ENCODE results near the gene OBP2A.
"Not testable (repeated sequence)": the region's sequence is repeated elsewhere in the genome, so short reads cannot be mapped to it uniquely, and the experiment has no call there.

The OBP2A gene

GRCh38 chr9:135526089-135526729 lies 19.7 kb upstream of the OBP2A start:
- no peak for DNase-seq (ENCODE audit: low read depth, low spot score)

DNA sequence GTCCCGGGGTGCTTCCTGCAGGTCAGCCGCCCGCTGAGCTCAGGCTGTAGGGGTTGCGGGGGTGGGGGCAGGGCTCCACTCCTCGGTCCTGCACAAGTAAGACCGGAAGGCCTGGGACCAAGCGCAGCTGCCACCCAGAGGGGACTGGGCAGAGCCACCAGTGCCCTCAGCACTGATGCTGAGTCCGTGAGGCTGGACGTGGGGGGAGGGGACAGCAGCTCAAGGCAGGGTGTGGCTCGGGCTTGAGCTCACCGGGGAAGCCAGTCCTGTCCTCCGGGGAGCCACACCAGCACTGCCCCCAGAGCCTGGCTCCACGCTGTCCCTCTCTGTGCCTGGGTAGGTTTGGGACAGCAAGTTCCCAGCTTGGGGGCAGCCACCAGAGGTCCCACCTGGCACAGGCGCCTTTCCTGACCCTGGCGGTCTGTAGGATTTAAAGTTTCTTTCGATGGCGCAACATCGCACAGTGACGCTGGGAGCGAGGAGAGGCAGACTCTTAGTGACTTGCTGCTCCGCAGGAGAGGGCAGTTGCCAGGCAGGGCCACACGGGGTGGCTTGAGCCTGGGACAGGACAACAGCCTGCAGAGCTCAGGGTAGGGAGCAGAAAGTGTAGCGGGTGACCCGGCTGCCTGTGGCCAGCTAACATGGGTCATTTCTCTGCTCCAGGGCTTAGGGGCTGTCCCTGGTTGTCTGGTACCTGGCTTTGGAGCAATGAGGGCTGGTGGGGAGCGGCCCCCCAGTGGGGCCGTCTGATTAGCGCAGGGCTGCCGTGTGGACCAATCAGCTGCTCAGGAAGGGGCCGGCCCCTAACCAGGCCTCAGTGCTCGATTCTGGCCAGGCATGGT lies 19.0 kb upstream of the OBP2A start:
- DNase-seq (ENCODE audit: low read depth, low spot score), result no peak

- not testable (repeated sequence) for DNase-seq (ENCODE audit: low read depth, low spot score)
These were observed 17.0 kb upstream of the OBP2A start for GRCh38 chr9:135528842-135529435.

DNA sequence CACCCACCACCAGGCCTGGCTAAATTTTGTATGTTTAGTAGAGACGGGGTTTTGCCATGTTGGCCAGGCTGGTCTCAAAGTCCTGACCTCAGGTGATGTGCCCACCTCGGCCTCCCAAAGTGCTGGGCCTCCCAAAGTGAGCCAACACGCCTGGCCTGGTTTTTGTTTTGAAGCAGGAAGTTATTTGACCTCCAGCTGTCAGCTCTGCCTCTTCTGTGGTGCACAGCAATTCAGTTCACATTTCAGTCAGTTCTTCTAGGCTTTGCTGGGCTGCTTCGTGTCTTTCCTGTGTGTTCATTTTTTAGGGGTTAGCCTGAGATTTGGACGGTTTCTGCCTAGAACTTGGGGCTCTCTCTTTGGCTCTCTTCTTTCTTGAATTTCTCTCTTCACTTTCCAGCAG lies 15.8 kb upstream of the OBP2A start:
- DNase-seq (ENCODE audit: low read depth, low spot score), result no peak

- no peak for DNase-seq (ENCODE audit: low read depth, low spot score)
These were observed 14.8 kb upstream of the OBP2A start for GRCh38 chr9:135531096-135531495.

DNA sequence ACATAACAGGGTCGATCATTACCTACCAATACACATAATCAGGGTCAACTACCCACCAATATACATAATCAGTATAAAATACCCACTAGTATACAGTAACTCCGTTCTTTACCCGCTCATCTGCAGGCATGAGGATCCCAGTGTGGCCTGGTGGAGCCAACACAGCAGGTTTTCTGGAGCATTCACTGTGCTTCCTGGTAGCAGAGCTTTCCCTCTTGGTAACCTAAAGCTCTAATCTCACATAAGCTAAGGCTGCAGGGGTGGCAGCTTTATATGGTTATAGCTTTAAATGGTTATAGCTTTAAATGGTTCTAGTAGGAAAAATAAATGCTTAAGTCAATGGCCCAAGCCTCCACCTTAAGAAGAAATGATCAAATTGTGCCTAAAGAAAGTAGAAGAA lies 12.8 kb upstream of the OBP2A start:
- no peak for DNase-seq (ENCODE audit: low read depth, low spot score)

GRCh38 chr9:135533674-135534073 lies 12.3 kb upstream of the OBP2A start:
- no peak for DNase-seq (ENCODE audit: low read depth, low spot score)

GRCh38 chr9:135534192-135534711 lies 11.7 kb upstream of the OBP2A start:
- not testable (repeated sequence) for DNase-seq (ENCODE audit: low read depth, low spot score)

- not testable (repeated sequence) for DNase-seq (ENCODE audit: low read depth, low spot score)
These were observed 11.1 kb upstream of the OBP2A start for GRCh38 chr9:135534826-135535225.

DNA sequence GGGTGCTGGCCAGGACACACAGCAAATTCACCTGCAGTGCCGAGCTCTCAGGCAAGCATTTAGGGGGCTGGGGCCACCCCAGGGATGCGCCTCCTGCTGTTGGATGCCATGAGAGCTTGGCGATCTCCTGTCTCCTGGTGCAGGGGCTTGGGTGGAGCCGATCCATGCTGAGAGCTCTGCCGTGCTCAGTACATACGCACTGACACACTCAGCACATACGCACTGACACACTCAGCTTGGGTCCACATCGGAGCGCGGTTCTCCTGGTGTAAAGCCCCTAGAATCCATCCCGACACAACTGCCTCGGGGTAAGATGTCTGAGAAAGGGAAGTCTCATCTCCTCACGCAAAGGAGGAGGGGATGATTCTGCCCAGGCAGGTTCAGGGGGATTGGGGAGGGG lies 10.3 kb upstream of the OBP2A start:
- DNase-seq (ENCODE audit: low read depth, low spot score), result not testable (repeated sequence)

DNA sequence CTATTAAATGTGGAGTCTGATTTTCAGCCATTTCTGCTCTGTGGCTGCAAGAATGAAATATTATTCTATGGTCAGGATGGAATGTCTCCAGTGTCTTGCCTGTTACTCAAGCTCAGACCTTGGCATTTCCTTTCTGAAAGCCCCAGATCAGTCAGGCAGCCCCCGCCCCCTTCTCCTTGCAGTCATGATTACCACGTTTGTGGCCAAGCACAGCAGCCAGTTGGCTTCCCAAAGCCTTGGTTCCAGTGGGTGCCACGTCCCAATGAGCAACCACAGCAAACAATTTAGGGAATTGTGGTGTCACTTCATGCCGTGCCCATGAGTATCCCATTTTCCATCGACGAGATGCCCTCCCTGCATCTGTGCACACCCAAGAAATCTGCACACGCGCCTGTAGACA lies 9.7 kb upstream of the OBP2A start:
- DNase-seq (ENCODE audit: low read depth, low spot score), result peak; percentile 62

GRCh38 chr9:135543262-135543894 lies 2.5 kb upstream of the OBP2A start:
- not testable (repeated sequence) for DNase-seq (ENCODE audit: low read depth, low spot score)

- no peak for DNase-seq (ENCODE audit: low read depth, low spot score)
These were observed 818 bp upstream of the OBP2A start for GRCh38 chr9:135544981-135545635.

GRCh38 chr9:135546792-135547617 lies 1.1 kb downstream of the OBP2A start:
- DNase-seq (ENCODE audit: low read depth, low spot score), result not testable (repeated sequence)

DNA sequence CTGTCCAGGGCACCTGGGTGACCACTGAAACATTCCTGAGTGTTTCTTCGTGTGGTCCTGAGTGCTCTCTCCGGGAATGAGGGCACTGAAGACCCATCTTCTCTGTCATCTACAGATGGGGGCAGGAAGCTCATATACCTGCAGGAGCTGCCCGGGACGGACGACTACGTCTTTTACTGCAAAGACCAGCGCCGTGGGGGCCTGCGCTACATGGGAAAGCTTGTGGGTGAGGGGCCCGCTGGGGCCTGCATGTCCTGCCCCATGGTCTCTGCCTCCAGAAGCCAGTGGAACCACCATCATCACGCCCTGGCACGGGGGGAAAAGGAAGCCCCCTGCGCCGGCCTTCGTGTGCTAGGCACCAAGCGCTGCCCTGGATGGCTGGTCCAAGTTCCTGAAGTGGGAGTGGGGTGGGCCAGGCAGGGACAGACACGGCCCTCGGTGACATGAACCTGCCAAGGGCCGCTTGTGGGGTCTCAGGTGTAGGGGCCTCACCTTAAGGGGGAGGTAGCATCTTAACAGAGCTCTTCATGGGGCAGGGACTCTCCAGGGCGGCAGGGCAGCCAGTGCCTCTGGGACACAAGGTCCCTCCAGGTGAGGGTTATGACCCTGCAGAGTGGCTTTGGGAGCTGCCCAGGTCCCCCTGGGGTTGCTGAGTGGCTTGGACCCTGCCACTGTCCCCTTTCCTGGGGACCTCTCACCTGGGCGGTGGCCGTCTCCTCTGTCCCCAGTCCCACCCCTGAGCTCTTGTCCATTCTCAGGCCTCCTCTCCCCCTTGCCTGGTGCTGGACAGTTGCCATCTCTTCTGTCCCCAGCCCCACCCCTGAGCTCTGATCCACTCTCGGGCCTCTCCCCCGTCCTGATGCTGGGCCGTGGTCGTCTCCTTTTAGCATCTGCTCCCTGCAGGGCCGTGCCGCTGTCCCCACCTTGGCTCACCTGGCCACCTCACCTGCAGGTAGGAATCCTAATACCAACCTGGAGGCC lies 2.1 kb downstream of the OBP2A start:
- DNase-seq (ENCODE audit: low read depth, low spot score), result no peak

DNA sequence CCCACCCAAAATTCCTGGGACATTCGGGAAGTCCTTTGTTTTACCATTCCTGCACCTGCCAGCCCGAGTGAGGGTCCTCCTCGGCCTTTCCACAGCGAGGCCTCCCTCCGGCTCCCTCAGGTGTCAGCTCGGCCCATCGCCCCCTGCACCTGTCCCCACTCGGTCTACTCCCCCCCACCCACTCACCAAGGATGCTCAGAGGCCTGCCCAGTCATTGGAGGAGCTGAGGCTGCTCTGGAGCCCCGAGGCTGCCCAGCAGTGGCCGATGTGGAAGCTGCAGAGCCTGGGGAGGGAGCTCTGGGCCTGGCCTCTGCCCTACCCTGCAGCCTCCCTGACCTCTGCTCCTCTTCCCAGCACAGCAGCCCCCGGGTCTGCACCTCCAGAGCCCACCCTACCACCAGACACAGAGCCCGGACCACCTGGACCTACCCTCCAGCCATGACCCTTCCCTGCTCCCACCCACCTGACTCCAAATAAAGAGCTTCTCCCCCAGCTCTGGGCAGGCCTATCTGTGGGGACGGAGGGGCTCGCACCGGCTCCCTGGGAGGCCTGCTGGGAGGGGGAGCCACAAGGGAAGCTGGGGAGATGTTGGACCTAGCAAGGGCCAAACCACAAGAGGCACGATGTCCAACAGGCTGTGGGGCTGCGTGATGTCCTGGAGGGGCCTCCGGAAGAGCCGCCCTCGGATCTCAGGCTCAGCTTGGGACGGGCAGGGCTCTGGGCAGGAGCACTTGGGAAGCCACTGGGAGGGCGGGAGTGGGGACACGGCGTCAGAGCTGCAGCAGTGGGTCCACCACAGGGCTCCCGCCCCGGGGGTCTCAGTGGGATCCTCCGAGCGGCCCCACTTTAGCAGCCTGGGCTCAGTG lies 3.8 kb downstream of the OBP2A start:
- not testable (repeated sequence) for DNase-seq (ENCODE audit: low read depth, low spot score)

GRCh38 chr9:135550344-135550918 lies 4.5 kb downstream of the OBP2A start:
- no peak for DNase-seq (ENCODE audit: low read depth, low spot score)

GRCh38 chr9:135551031-135551430 lies 5.1 kb downstream of the OBP2A start:
- DNase-seq (ENCODE audit: low read depth, low spot score), result no peak
